HEK293 (cell line): Measurements from ENCODE around the gene VTN.

ENCODE experiments used
- CTCF ChIA-PET: fragments of 350-600 bp; formaldehyde crosslinking; extraction: SDS; loops from one replicate; lab custom pipeline; 2021; ENCODE audit warnings: antibody characterized with exemption; lab: Yijun Ruan, JAX
- POLR2A ChIA-PET: fragments of 300-600 bp; formaldehyde crosslinking; extraction: SDS; loops from one replicate; lab custom pipeline; 2020; ENCODE audit warnings: antibody characterized with exemption, inconsistent platforms; lab: Yijun Ruan, JAX
- H3K27ac ChIP-seq: fragments of 200-500 bp; sonication (Bioruptor generic); 2 replicates; pipeline ENCODE4 v1.5.1; 2014; ENCODE audit warnings: low read depth, low read length, control low read depth, inconsistent platforms; ENCODE audit errors: extremely low read depth
- H3K36me3 ChIP-seq, 2 experiments: fragments of 200-500 bp in 1 of 2; sonication (Bioruptor generic) in 1 of 2; 1 replicate in 1 of 2; 2 replicates in 1 of 2; pipeline ENCODE4 v1.5.1; 2014 to 2017; ENCODE audit warnings: inconsistent platforms in 2 of 2, low read length in 2 of 2; ENCODE audit not compliant: control insufficient read depth in 2 of 2, insufficient read depth in 1 of 2
- H3K4me1 ChIP-seq: fragments of 200-500 bp; sonication (Bioruptor generic); 2 replicates; pipeline ENCODE4 v1.5.1; 2014; ENCODE audit warnings: mild to moderate bottlenecking, low read length, inconsistent platforms; ENCODE audit not compliant: control insufficient read depth, insufficient read depth
- H3K4me3 ChIP-seq: 2 replicates; pipeline ENCODE4 v1.5.1; 2011; ENCODE audit warnings: low read depth, mild to moderate bottlenecking, control low read depth, low read length, moderate library complexity
- H3K9me3 ChIP-seq: fragments of 200-500 bp; sonication (Bioruptor generic); 2 replicates; pipeline ENCODE4 v1.5.1; 2014; ENCODE audit warnings: low read depth, low read length, inconsistent platforms; ENCODE audit not compliant: control insufficient read depth, insufficient read depth
- GLI4 ChIP-seq: fragments of 450-650 bp; formaldehyde crosslinking; IDR thresholded peaks from 2 replicates; pipeline ENCODE4 v1.5.1; 2016; ENCODE audit warnings: missing biosample characterization, missing genetic modification characterization
- KLF17 ChIP-seq: fragments of 450-650 bp; formaldehyde crosslinking; IDR thresholded peaks from 2 replicates; pipeline ENCODE4 v1.5.1; 2016; ENCODE audit warnings: missing biosample characterization, missing genetic modification characterization
- PRDM1 ChIP-seq: fragments of 450-650 bp; formaldehyde crosslinking; IDR thresholded peaks from 2 replicates; pipeline ENCODE4; 2016; ENCODE audit warnings: missing biosample characterization, missing genetic modification characterization
- SP2 ChIP-seq: fragments of 450-650 bp; formaldehyde crosslinking; IDR thresholded peaks from 2 replicates; pipeline ENCODE4 v1.5.1; 2016; ENCODE audit warnings: missing biosample characterization, missing genetic modification characterization
- ZBTB11 ChIP-seq: fragments of 450-650 bp; formaldehyde crosslinking; conservative IDR thresholded peaks from 2 replicates; pipeline ENCODE4 v1.5.1; 2016; ENCODE audit warnings: low read depth, missing biosample characterization, missing genetic modification characterization
- ZFP41 ChIP-seq: fragments of 450-650 bp; formaldehyde crosslinking; IDR thresholded peaks from 2 replicates; pipeline ENCODE4 v1.5.1; 2016; ENCODE audit warnings: missing biosample characterization, missing genetic modification characterization, borderline replicate concordance
- ZIC2 ChIP-seq: fragments of 450-650 bp; formaldehyde crosslinking; IDR thresholded peaks from 2 replicates; pipeline ENCODE4 v1.5.1; 2016; ENCODE audit warnings: missing biosample characterization, missing genetic modification characterization
- ZNF132 ChIP-seq: fragments of 450-650 bp; formaldehyde crosslinking; IDR thresholded peaks from 2 replicates; pipeline ENCODE4 v1.5.1; 2017; ENCODE audit warnings: missing biosample characterization, missing genetic modification characterization, borderline replicate concordance
- ZNF184 ChIP-seq: fragments of 450-650 bp; IDR thresholded peaks from 2 replicates; pipeline ENCODE4 v1.5.1; 2018; ENCODE audit warnings: missing biosample characterization, mild to moderate bottlenecking, missing genetic modification characterization
- ZNF341 ChIP-seq: fragments of 450-650 bp; formaldehyde crosslinking; IDR thresholded peaks from 2 replicates; pipeline ENCODE4; 2016; ENCODE audit warnings: low read depth, missing biosample characterization, missing genetic modification characterization
- ZNF394 ChIP-seq: fragments of 450-650 bp; formaldehyde crosslinking; IDR thresholded peaks from 2 replicates; pipeline ENCODE4 v1.5.1; 2016; ENCODE audit warnings: missing biosample characterization, missing genetic modification characterization, mild to moderate bottlenecking, moderate library complexity, borderline replicate concordance
- ZNF404 ChIP-seq: fragments of 450-650 bp; formaldehyde crosslinking; IDR thresholded peaks from 2 replicates; pipeline ENCODE4 v1.5.1; 2017; ENCODE audit warnings: missing biosample characterization, missing genetic modification characterization
- ZNF585B ChIP-seq: fragments of 450-650 bp; formaldehyde crosslinking; IDR thresholded peaks from 2 replicates; pipeline ENCODE4 v1.5.1; 2016; ENCODE audit warnings: missing biosample characterization, missing genetic modification characterization
- ZNF623 ChIP-seq: fragments of 450-650 bp; formaldehyde crosslinking; IDR thresholded peaks from 2 replicates; pipeline ENCODE4 v1.5.1; 2016; ENCODE audit warnings: missing biosample characterization, missing genetic modification characterization
- ZNF654 ChIP-seq: fragments of 450-650 bp; formaldehyde crosslinking; IDR thresholded peaks from 2 replicates; pipeline ENCODE4 v1.5.1; 2016; ENCODE audit warnings: low read depth, missing biosample characterization, missing genetic modification characterization
- ZNF843 ChIP-seq: fragments of 450-650 bp; formaldehyde crosslinking; IDR thresholded peaks from 2 replicates; pipeline ENCODE4 v1.5.1; 2016; ENCODE audit warnings: missing biosample characterization, missing genetic modification characterization
- ZSCAN16 ChIP-seq: fragments of 450-650 bp; formaldehyde crosslinking; IDR thresholded peaks from 2 replicates; pipeline ENCODE4 v1.5.1; 2016; ENCODE audit warnings: missing biosample characterization, missing genetic modification characterization
- TF ChIP-seq, protein P1 (sequence below): sonication (generic); formaldehyde crosslinking; IDR thresholded peaks from 2 replicates; pipeline ENCODE4 v1.8.1; 2022; ENCODE audit warnings: mild to moderate bottlenecking, moderate library complexity, missing genetic modification reagents
- TF ChIP-seq, protein P2 (sequence below): fragments of 450-650 bp; formaldehyde crosslinking; conservative IDR thresholded peaks from 2 replicates; pipeline ENCODE4 v1.5.1; 2016; ENCODE audit warnings: low read depth, missing biosample characterization, missing genetic modification characterization

Gene VTN

DNA sequence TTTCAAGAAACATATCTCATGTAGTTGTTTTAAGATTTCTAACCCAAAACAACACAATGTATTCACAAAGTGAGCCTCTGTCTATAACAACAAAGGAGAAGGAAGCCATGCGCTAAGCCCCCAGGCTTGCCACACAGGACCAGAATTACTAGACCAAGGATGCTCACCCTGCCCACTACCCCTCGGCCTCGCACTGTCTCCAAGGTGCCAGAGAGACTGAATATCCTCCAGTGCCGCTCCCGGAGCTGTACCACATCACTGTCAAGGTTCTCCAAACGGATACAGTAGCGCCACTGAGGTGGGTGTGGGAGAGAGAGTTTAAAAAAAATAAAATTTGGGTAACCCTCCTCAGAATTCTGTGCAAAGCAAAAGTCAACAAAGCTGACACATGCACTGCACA is 19.8 kb downstream of the VTN start (continued):
- TF ChIP-seq ZNF132 (tag by site-specific recombination) (no peak), KLF17 (tag by site-specific recombination) (no peak), ZNF654 (tag by site-specific recombination) (no peak), ZNF404 (no peak), GLI4 (tag by site-specific recombination) (no peak), ZFP41 (no peak), ZNF341 (tag by site-specific recombination) (no peak), ZNF184 (no peak)

GRCh38 chr17:28348979-28349378 is 21.1 kb downstream of the VTN start:
- H3K9me3 ChIP-seq: no peaks in the 10 kb centered on the region
- no peak for TF ChIP-seq PRDM1
- TF ChIP-seq ZSCAN16: no peak
- TF ChIP-seq, protein P1, sequence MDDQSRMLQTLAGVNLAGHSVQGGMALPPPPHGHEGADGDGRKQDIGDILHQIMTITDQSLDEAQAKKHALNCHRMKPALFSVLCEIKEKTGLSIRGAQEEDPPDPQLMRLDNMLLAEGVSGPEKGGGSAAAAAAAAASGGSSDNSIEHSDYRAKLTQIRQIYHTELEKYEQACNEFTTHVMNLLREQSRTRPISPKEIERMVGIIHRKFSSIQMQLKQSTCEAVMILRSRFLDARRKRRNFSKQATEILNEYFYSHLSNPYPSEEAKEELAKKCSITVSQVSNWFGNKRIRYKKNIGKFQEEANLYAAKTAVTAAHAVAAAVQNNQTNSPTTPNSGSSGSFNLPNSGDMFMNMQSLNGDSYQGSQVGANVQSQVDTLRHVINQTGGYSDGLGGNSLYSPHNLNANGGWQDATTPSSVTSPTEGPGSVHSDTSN (CRISPR knock-in tag): no peak
- peak; percentile 33; the same call in 1 of the 2 replicates for TF ChIP-seq ZIC2 (tag by site-specific recombination)
- TF ChIP-seq SP2: no peak
- TF ChIP-seq ZBTB11: no peak
- no peak for TF ChIP-seq ZNF623 (tag by site-specific recombination)
- no peak for TF ChIP-seq ZNF843 (tag by site-specific recombination)
- no peak for TF ChIP-seq ZNF585B
- no peaks in the 10 kb centered on the region for H3K4me1 ChIP-seq
- POLR2A ChIA-PET: interaction anchor here (1.3 to 5.9 kb wide), 3 partner anchors 8 to 13 kb away, joined by 3 to 53 read pairs (median 11); partner anchors contain the start of genes IFT20, POLDIP2 and TNFAIP1
- H3K36me3 ChIP-seq: peaks cover 67 to 98% of the 10 kb centered on the region in 2 experiments
- no peak overlapping the region for H3K4me3 ChIP-seq
- CTCF ChIA-PET: interaction anchor here (0.6 to 0.7 kb wide), 3 partner anchors 38 to 789 kb away, joined by 3 to 4 read pairs (median 3); no protein-coding TSS in a partner anchor
- H3K27ac ChIP-seq: no peak overlapping the region

DNA sequence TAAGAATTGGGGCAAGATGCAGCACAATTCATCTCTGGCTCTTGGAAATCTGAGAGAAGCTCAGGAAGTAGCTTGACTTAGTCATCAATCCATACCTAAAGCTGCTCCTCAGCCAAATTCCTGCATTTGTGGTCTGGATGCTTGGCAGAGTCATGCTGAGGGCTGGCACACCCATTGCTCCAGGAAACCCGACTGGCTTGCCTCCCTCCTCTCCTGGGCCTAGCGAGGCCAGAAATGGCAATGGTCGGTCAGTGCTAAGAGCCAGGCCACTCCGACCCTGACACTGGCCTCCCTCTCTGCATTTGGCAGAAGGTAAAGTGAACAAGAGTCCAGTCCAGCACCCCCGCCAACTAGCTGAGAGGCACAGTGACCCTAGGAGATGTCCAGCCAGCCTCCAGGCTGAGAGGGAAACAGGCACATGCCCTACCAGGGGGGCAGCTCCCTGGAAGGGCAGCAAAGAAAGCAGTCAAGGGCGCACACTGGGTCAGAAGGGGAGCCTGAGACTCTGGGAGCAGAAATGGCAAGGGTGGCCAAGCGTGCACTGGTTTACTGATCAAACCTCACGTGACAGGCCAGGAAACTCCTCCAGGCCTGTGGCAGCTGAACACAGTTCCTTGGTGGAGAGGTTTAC is 22.7 kb downstream of the VTN start:
- no peak overlapping the region for H3K27ac ChIP-seq
- peak; percentile 54; the same call in 1 of the 2 replicates for TF ChIP-seq ZNF394
- TF ChIP-seq, protein P2, sequence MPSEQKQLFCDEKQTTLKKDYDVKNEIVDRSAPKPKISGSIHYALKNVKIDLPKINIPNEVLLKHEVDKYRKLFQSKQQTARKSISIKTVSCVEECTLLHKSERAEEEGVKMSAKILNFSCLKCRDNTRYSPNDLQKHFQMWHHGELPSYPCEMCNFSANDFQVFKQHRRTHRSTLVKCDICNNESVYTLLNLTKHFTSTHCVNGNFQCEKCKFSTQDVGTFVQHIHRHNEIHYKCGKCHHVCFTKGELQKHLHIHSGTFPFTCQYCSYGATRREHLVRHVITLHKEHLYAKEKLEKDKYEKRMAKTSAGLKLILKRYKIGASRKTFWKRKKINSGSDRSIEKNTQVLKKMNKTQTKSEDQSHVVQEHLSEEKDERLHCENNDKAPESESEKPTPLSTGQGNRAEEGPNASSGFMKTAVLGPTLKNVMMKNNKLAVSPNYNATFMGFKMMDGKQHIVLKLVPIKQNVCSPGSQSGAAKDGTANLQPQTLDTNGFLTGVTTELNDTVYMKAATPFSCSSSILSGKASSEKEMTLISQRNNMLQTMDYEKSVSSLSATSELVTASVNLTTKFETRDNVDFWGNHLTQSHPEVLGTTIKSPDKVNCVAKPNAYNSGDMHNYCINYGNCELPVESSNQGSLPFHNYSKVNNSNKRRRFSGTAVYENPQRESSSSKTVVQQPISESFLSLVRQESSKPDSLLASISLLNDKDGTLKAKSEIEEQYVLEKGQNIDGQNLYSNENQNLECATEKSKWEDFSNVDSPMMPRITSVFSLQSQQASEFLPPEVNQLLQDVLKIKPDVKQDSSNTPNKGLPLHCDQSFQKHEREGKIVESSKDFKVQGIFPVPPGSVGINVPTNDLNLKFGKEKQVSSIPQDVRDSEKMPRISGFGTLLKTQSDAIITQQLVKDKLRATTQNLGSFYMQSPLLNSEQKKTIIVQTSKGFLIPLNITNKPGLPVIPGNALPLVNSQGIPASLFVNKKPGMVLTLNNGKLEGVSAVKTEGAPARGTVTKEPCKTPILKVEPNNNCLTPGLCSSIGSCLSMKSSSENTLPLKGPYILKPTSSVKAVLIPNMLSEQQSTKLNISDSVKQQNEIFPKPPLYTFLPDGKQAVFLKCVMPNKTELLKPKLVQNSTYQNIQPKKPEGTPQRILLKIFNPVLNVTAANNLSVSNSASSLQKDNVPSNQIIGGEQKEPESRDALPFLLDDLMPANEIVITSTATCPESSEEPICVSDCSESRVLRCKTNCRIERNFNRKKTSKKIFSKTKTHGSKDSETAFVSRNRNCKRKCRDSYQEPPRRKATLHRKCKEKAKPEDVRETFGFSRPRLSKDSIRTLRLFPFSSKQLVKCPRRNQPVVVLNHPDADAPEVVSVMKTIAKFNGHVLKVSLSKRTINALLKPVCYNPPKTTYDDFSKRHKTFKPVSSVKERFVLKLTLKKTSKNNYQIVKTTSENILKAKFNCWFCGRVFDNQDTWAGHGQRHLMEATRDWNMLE (tag by site-specific recombination): no peak
- TF ChIP-seq, protein P1 (CRISPR knock-in tag): no peak
- CTCF ChIA-PET: interaction anchor here (1.6 to 1.8 kb wide), 2 partner anchors 10 to 12 kb away, joined by 5 to 7 read pairs; partner anchors contain the start of genes IFT20, POLDIP2 and TNFAIP1
- H3K36me3 ChIP-seq: peaks cover 52 to 99% of the 10 kb centered on the region in 2 experiments
- POLR2A ChIA-PET: interaction anchor here (2.4 to 5.9 kb wide), 3 partner anchors 9 to 12 kb away, joined by 8 to 53 read pairs (median 26); partner anchors contain the start of genes IFT20, POLDIP2 and TNFAIP1
- no peaks in the 10 kb centered on the region for H3K9me3 ChIP-seq
- H3K4me3 ChIP-seq: no peak overlapping the region
- H3K4me1 ChIP-seq: no peaks in the 10 kb centered on the region
